Measurements from ENCODE around the gene OR4Q3. TPM values are rescaled to one million over a fixed set of nuclear protein-coding genes. Genes with fewer than 3 reads are reported as not detected.
"Not testable (repeated sequence)": the region's sequence is repeated elsewhere in the genome, so short reads cannot be mapped to it uniquely, and the experiment has no call there.

Gene OR4Q3
- not detected for polyA plus RNA-seq

- no peak within 1 kb of the TSS for H3K27ac ChIP-seq (ENCODE audit: low read depth, low read length)
- 70 to 81% (median 74%) methylated on average over 1 of the region's 1 CpG for WGBS, 3 donors
These were observed at the start of gene OR4Q3 for GRCh38 chr14:19743256-19743655. Gene OR4Q3 (plus strand): TSS chr14:19743571.

GRCh38 chr14:19729359-19729758 is 14.0 kb upstream of the OR4Q3 start:
- H3K27ac ChIP-seq (ENCODE audit: low read depth, low read length) = no peak overlapping the region

- no peak overlapping the region for H3K27ac ChIP-seq (ENCODE audit: low read depth, low read length)
- 57 to 64% (median 57%) methylated on average over 2 of the region's 2 CpGs for WGBS, 3 donors
These were observed 13.6 kb upstream of the OR4Q3 start for GRCh38 chr14:19729763-19730162.

- 71 to 78% (median 72%) methylated on average over 3 of the region's 3 CpGs for WGBS, 3 donors
- H3K27ac ChIP-seq (ENCODE audit: low read depth, low read length) = not testable (repeated sequence)
These were observed 9.5 kb upstream of the OR4Q3 start for GRCh38 chr14:19733893-19734292.

- H3K27ac ChIP-seq (ENCODE audit: low read depth, low read length) = not testable (repeated sequence)
These were observed 8.9 kb downstream of the OR4Q3 start for GRCh38 chr14:19752316-19752715.

- 26 to 39% (median 31%) methylated on average over 2 of the region's 2 CpGs for WGBS, 3 donors
- no peak overlapping the region for H3K27ac ChIP-seq (ENCODE audit: low read depth, low read length)
These were observed 10.8 kb downstream of the OR4Q3 start for GRCh38 chr14:19754172-19754571.

- not testable (repeated sequence) for H3K27ac ChIP-seq (ENCODE audit: low read depth, low read length)
- 25 to 54% (median 41%) methylated on average over 3 of the region's 3 CpGs for WGBS, 3 donors
These were observed 28.1 kb downstream of the OR4Q3 start for GRCh38 chr14:19771491-19771890.

- H3K27ac ChIP-seq (ENCODE audit: low read depth, low read length) = no peak overlapping the region
- 82 to 93% (median 88%) methylated on average over 1 of the region's 1 CpG for WGBS, 3 donors
These were observed 28.6 kb downstream of the OR4Q3 start for GRCh38 chr14:19771895-19772430.

- not testable (repeated sequence) for H3K27ac ChIP-seq (ENCODE audit: low read depth, low read length)
- WGBS, 3 donors = 25 to 47% (median 46%) methylated on average over 2 of the region's 2 CpGs
These were observed 29.1 kb downstream of the OR4Q3 start for GRCh38 chr14:19772454-19772853.

GRCh38 chr14:19773204-19773603 is 29.8 kb downstream of the OR4Q3 start, which contains the start of gene OR4M1:
Gene OR4M1 (plus strand): TSS chr14:19773504. CDS start chr14:19780323, 6,819 bp downstream.
- 8 to 14% (median 12%) methylated on average over 1 of the region's 1 CpG for WGBS, 3 donors
- not testable (repeated sequence) for H3K27ac ChIP-seq (ENCODE audit: low read depth, low read length)

GRCh38 chr14:19775587-19775986 is 32.2 kb downstream of the OR4Q3 start:
- no peak overlapping the region for H3K27ac ChIP-seq (ENCODE audit: low read depth, low read length)
- 70 to 79% (median 71%) methylated on average over 1 of the region's 1 CpG for WGBS, 3 donors

- not testable (repeated sequence) for H3K27ac ChIP-seq (ENCODE audit: low read depth, low read length)
- WGBS, 3 donors = 77 to 83% (median 83%) methylated on average over 16 of the region's 16 CpGs
These were observed 42.5 kb downstream of the OR4Q3 start for GRCh38 chr14:19785848-19786247.

GRCh38 chr14:19787318-19787717 is 43.9 kb downstream of the OR4Q3 start:
- WGBS, 3 donors = 72 to 76% (median 73%) methylated on average over 6 of the region's 6 CpGs
- not testable (repeated sequence) for H3K27ac ChIP-seq (ENCODE audit: low read depth, low read length)

- WGBS, 3 donors = 60 to 67% (median 62%) methylated on average over 7 of the region's 7 CpGs
- not testable (repeated sequence) for H3K27ac ChIP-seq (ENCODE audit: low read depth, low read length)
These were observed 44.8 kb downstream of the OR4Q3 start for GRCh38 chr14:19788150-19788549.

- H3K27ac ChIP-seq (ENCODE audit: low read depth, low read length) = not testable (repeated sequence)
- WGBS, 3 donors = 53 to 72% (median 71%) methylated on average over 10 of the region's 10 CpGs
These were observed 53.2 kb downstream of the OR4Q3 start for GRCh38 chr14:19796520-19797108.

Other genes starting within 250 kb of the OR4Q3 start
- not detected for gene OR11H2, start 29.7 kb upstream of the OR4Q3 start, polyA plus RNA-seq
- gene OR4M1, start 29.9 kb downstream of the OR4Q3 start, polyA plus RNA-seq = not detected
- gene OR4N2, start 60.2 kb downstream of the OR4Q3 start, polyA plus RNA-seq = not detected
- gene OR4K2, start 131.6 kb downstream of the OR4Q3 start, polyA plus RNA-seq = not detected
- not detected for gene OR4K5, start 177.0 kb downstream of the OR4Q3 start, polyA plus RNA-seq
- not detected for gene OR4K1, start 187.3 kb downstream of the OR4Q3 start, polyA plus RNA-seq
- not detected for gene OR4K15, start 232.0 kb downstream of the OR4Q3 start, polyA plus RNA-seq